ENCODE data around the gene TIPARP. TPM values are rescaled to one million over a fixed set of nuclear protein-coding genes. Genes with fewer than 3 reads are reported as not detected.

The TIPARP gene
- total and polyA plus RNA-seq, 2 donors (not counting 1 experiment from before 2014, with no cell fraction given) = 11.2 to 42.5 TPM

DNA sequence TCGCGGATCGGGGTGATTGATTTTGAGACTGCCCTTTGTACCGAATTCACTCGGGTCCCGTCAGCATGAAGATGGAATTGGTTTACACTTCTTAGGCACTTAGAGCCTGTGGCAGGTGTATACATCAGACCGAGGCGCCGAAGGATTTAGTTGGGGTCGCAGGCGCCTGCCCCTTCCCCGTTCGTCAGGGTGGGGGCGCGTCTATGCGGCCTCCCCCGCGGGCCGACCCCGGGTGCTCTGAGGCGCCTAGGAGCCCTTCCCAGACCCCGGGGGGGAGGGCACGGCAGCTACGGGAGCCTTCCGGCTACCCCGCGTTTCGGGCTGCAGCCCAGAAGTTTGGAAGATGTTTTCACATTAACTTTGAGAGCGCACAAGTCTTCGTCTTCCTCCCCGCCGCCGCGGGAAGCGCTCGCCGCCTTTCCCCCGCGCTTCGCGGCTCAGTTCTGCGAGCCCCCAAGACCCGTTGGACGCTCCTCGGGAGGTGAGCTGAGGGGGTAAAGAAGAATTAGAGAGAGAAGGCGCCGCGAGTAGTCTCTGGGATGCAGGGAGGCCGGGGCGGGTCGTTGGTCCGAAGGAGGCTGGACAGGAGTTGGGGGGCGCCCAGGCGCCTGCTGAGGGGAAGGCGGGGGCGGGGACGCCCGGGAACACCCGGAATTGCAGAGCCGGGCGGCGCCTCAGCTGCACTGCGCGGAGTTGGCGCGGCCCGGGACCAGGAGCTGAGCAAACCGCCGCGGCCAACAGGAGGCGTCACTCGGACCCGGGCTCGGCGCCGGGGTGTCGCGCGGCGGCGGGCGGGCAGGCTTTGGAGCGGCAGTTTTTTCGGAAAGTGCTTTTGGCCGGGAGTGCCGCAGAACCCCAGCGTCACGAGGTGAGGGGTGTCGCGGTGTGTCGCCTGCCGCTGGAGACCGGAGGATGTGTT lies 780 bp downstream of the TIPARP start:
- intact Hi-C loops (cut with micrococcal nuclease) = loop anchor here (1.0 to 5.0 kb wide), 17 partner anchors 14 to 1967 kb away; partner anchors contain the start of genes CCNL1, GFM1, GMPS and SLC33A1
- peak overlapping the region; percentile 86 to 94 for H3K27ac ChIP-seq (ENCODE audit: low read length in 2 of 2)
- peaks cover 3 to 19% of the 10 kb centered on the region in 2 experiments for H3K36me3 ChIP-seq (replicated peaks in 1 of 2; ENCODE audit: control extremely low read depth in 1 of 2, control insufficient read depth in 1 of 2, extremely low read depth in 1 of 2, insufficient read depth in 2 of 2, low read length in 1 of 2)
- no peak for DNase-seq
- TF ChIP-seq EZH2 (IDR thresholded peaks at IDR 0.05; ENCODE audit: borderline replicate concordance, insufficient read depth, low read depth, low read length, poor library complexity, severe bottlenecking) = no peak
- TF ChIP-seq, protein P1, sequence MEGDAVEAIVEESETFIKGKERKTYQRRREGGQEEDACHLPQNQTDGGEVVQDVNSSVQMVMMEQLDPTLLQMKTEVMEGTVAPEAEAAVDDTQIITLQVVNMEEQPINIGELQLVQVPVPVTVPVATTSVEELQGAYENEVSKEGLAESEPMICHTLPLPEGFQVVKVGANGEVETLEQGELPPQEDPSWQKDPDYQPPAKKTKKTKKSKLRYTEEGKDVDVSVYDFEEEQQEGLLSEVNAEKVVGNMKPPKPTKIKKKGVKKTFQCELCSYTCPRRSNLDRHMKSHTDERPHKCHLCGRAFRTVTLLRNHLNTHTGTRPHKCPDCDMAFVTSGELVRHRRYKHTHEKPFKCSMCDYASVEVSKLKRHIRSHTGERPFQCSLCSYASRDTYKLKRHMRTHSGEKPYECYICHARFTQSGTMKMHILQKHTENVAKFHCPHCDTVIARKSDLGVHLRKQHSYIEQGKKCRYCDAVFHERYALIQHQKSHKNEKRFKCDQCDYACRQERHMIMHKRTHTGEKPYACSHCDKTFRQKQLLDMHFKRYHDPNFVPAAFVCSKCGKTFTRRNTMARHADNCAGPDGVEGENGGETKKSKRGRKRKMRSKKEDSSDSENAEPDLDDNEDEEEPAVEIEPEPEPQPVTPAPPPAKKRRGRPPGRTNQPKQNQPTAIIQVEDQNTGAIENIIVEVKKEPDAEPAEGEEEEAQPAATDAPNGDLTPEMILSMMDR (IDR thresholded peaks at IDR 0.05) = peak; percentile 50
- WGBS (ENCODE audit: insufficient coverage) = under 1% methylated on average over 90 of the region's 93 CpGs
- ChIA-PET CTCF (interaction anchor here (0.6 to 6.7 kb wide), 22 partner anchors 10 to 564 kb away, joined by 3 to 63 read pairs (median 4); partner anchors contain the start of gene SSR3), POLR2A (interaction anchor here (0.6 to 4.0 kb wide), 12 partner anchors 120 to 500 kb away, joined by 3 to 24 read pairs (median 6); partner anchors contain the start of genes CCNL1 and SSR3)
- Mint-ChIP-seq H3K4me3 (peak overlapping the region; percentile 91), H3K9me3 (ENCODE audit: insufficient read depth) (no peaks in the 10 kb centered on the region), H3K27me3 (no peaks in the 10 kb centered on the region), H3K27ac (peak overlapping the region; percentile 99), H3K4me1 (peaks cover 55% of the 10 kb centered on the region)
- peaks cover 49% of the 10 kb centered on the region for H3K79me2 ChIP-seq (ENCODE audit: control insufficient read depth, insufficient read depth, low read length)
- peaks cover 52% of the 10 kb centered on the region for H4K20me1 ChIP-seq (ENCODE audit: control insufficient read depth, insufficient read depth, low read length, poor library complexity, severe bottlenecking)
- no peaks in the 10 kb centered on the region for H3K27me3 ChIP-seq (replicated peaks in 1 of 4; ENCODE audit: control extremely low read depth in 1 of 4, control insufficient read depth in 3 of 4, insufficient read depth in 4 of 4, low read length in 3 of 4)
- peak overlapping the region; percentile 96 for H3K9ac ChIP-seq (ENCODE audit: low read length)
- peaks cover 30 to 38% of the 10 kb centered on the region in 2 donors for H3K4me1 ChIP-seq (ENCODE audit: control insufficient read depth in 2 of 2, insufficient read depth in 2 of 2, low read length in 2 of 2)
- peak overlapping the region; percentile 77 for H2AFZ ChIP-seq (ENCODE audit: insufficient read depth, low read depth, low read length, poor library complexity, severe bottlenecking)
- peak overlapping the region; percentile 80 to 96 (median 81) for H3K4me3 ChIP-seq (ENCODE audit: control extremely low read depth in 1 of 5, extremely low read depth in 1 of 5, insufficient read depth in 1 of 5, low read depth in 2 of 5, low read length in 4 of 5)
- no peaks in the 10 kb centered on the region for H3K9me3 ChIP-seq (ENCODE audit: control extremely low read depth in 1 of 3, control insufficient read depth in 2 of 3, insufficient read depth in 1 of 3, low read length in 2 of 3)
- ATAC-seq (ENCODE audit: low read depth) = no peak
- H3K4me2 ChIP-seq (replicated peaks; ENCODE audit: low read depth, low read length, poor library complexity, severe bottlenecking) = peak overlapping the region; percentile 95
